HEK293 (cell line): ENCODE data around the gene LFNG.

Source experiments
- CTCF ChIA-PET: fragments of 350-600 bp; formaldehyde crosslinking; extraction: SDS; loops from one replicate; lab custom pipeline; 2021; ENCODE audit warnings: antibody characterized with exemption; lab: Yijun Ruan, JAX
- POLR2A ChIA-PET: fragments of 300-600 bp; formaldehyde crosslinking; extraction: SDS; loops from one replicate; lab custom pipeline; 2020; ENCODE audit warnings: antibody characterized with exemption, inconsistent platforms; lab: Yijun Ruan, JAX
- H3K27ac ChIP-seq: fragments of 200-500 bp; sonication (Bioruptor generic); 2 replicates; pipeline ENCODE4 v1.5.1; 2014; ENCODE audit warnings: low read depth, low read length, control low read depth, inconsistent platforms; ENCODE audit errors: extremely low read depth
- H3K36me3 ChIP-seq, 2 experiments: fragments of 200-500 bp in 1 of 2; sonication (Bioruptor generic) in 1 of 2; 1 replicate in 1 of 2; 2 replicates in 1 of 2; pipeline ENCODE4 v1.5.1; 2014 to 2017; ENCODE audit warnings: inconsistent platforms in 2 of 2, low read length in 2 of 2; ENCODE audit not compliant: control insufficient read depth in 2 of 2, insufficient read depth in 1 of 2
- H3K4me1 ChIP-seq: fragments of 200-500 bp; sonication (Bioruptor generic); 2 replicates; pipeline ENCODE4 v1.5.1; 2014; ENCODE audit warnings: mild to moderate bottlenecking, low read length, inconsistent platforms; ENCODE audit not compliant: control insufficient read depth, insufficient read depth
- H3K4me3 ChIP-seq: 2 replicates; pipeline ENCODE4 v1.5.1; 2011; ENCODE audit warnings: low read depth, mild to moderate bottlenecking, control low read depth, low read length, moderate library complexity
- H3K9me3 ChIP-seq: fragments of 200-500 bp; sonication (Bioruptor generic); 2 replicates; pipeline ENCODE4 v1.5.1; 2014; ENCODE audit warnings: low read depth, low read length, inconsistent platforms; ENCODE audit not compliant: control insufficient read depth, insufficient read depth
- BCL11B ChIP-seq: fragments of 450-650 bp; formaldehyde crosslinking; IDR thresholded peaks from 2 replicates; pipeline ENCODE4 v1.5.1; 2016; ENCODE audit warnings: low read depth, missing biosample characterization, missing genetic modification characterization
- INSM2 ChIP-seq: fragments of 450-650 bp; formaldehyde crosslinking; IDR thresholded peaks from 2 replicates; pipeline ENCODE4 v1.5.1; 2016; ENCODE audit warnings: missing biosample characterization, missing genetic modification characterization
- KLF9 ChIP-seq: fragments of 450-650 bp; formaldehyde crosslinking; IDR thresholded peaks from 2 replicates; pipeline ENCODE4 v1.5.1; 2016; ENCODE audit warnings: missing biosample characterization, missing genetic modification characterization, low read depth
- MEIS1 ChIP-seq: sonication (generic); formaldehyde crosslinking; IDR thresholded peaks from 2 replicates; pipeline ENCODE4 v1.8.1; 2022; ENCODE audit warnings: missing genetic modification reagents, mild to moderate bottlenecking, borderline replicate concordance
- MZF1 ChIP-seq: fragments of 450-650 bp; formaldehyde crosslinking; IDR thresholded peaks from 2 replicates; pipeline ENCODE4 v1.5.1; 2017; ENCODE audit warnings: missing biosample characterization, missing genetic modification characterization, borderline replicate concordance
- PRDM1 ChIP-seq: fragments of 450-650 bp; formaldehyde crosslinking; IDR thresholded peaks from 2 replicates; pipeline ENCODE4; 2016; ENCODE audit warnings: missing biosample characterization, missing genetic modification characterization
- PRDM6 ChIP-seq: fragments of 450-650 bp; formaldehyde crosslinking; IDR thresholded peaks from 2 replicates; pipeline ENCODE4 v1.5.1; 2017; ENCODE audit warnings: missing biosample characterization, missing genetic modification characterization
- REPIN1 ChIP-seq: fragments of 450-650 bp; formaldehyde crosslinking; IDR thresholded peaks from 2 replicates; pipeline ENCODE4 v1.5.1; 2017; ENCODE audit warnings: missing biosample characterization, missing genetic modification characterization, low read depth
- REST ChIP-seq: fragments of 450-650 bp; formaldehyde crosslinking; IDR thresholded peaks from 2 replicates; pipeline ENCODE4 v1.5.1; 2016; ENCODE audit warnings: missing biosample characterization, missing genetic modification characterization
- SCRT1 ChIP-seq: fragments of 450-650 bp; formaldehyde crosslinking; IDR thresholded peaks from 2 replicates; pipeline ENCODE4 v1.5.1; 2016; ENCODE audit warnings: missing biosample characterization, missing genetic modification characterization, borderline replicate concordance
- TCF7L2 ChIP-seq: IDR thresholded peaks from 2 replicates; pipeline ENCODE4 v1.6.1; 2011; ENCODE audit warnings: low read depth, mild to moderate bottlenecking, inconsistent platforms, low read length, moderate library complexity, borderline replicate concordance
- ZNF112 ChIP-seq: fragments of 450-650 bp; formaldehyde crosslinking; IDR thresholded peaks from 2 replicates; pipeline ENCODE4 v1.5.0; 2017; ENCODE audit warnings: missing biosample characterization, missing genetic modification characterization
- ZNF114 ChIP-seq: fragments of 450-650 bp; formaldehyde crosslinking; IDR thresholded peaks from 2 replicates; pipeline ENCODE4 v1.5.0; 2017; ENCODE audit warnings: missing biosample characterization, missing genetic modification characterization
- ZNF140 ChIP-seq: fragments of 450-650 bp; formaldehyde crosslinking; IDR thresholded peaks from 2 replicates; pipeline ENCODE4 v1.5.1; 2016; ENCODE audit warnings: missing biosample characterization, missing genetic modification characterization
- ZNF157 ChIP-seq: fragments of 450-650 bp; formaldehyde crosslinking; IDR thresholded peaks from 2 replicates; pipeline ENCODE4 v1.5.1; 2016; ENCODE audit warnings: missing biosample characterization, missing genetic modification characterization
- ZNF24 ChIP-seq: fragments of 450-650 bp; formaldehyde crosslinking; IDR thresholded peaks from 2 replicates; pipeline ENCODE4 v1.5.1; 2016; ENCODE audit warnings: missing biosample characterization, missing genetic modification characterization
- ZNF350 ChIP-seq: fragments of 450-650 bp; formaldehyde crosslinking; IDR thresholded peaks from 2 replicates; pipeline ENCODE4 v1.5.0; 2017; ENCODE audit warnings: missing biosample characterization, mild to moderate bottlenecking, missing genetic modification characterization
- ZNF426 ChIP-seq: fragments of 450-650 bp; formaldehyde crosslinking; IDR thresholded peaks from 2 replicates; pipeline ENCODE4 v1.5.1; 2017; ENCODE audit warnings: missing biosample characterization, missing genetic modification characterization, mild to moderate bottlenecking, inconsistent platforms, moderate library complexity
- ZNF514 ChIP-seq: fragments of 450-650 bp; formaldehyde crosslinking; IDR thresholded peaks from 2 replicates; pipeline ENCODE4 v1.5.1; 2016; ENCODE audit warnings: missing biosample characterization, missing genetic modification characterization
- ZNF529 ChIP-seq: fragments of 450-650 bp; formaldehyde crosslinking; IDR thresholded peaks from 2 replicates; pipeline ENCODE4 v1.5.1; 2017; ENCODE audit warnings: missing genetic modification characterization, missing biosample characterization; ENCODE audit not compliant: insufficient replicate concordance
- ZNF571 ChIP-seq: fragments of 450-650 bp; formaldehyde crosslinking; IDR thresholded peaks from 2 replicates; pipeline ENCODE4 v1.5.0; 2017; ENCODE audit warnings: missing biosample characterization, missing genetic modification characterization
- ZNF837 ChIP-seq: fragments of 450-650 bp; formaldehyde crosslinking; IDR thresholded peaks from 2 replicates; pipeline ENCODE4 v1.5.1; 2016; ENCODE audit warnings: missing biosample characterization, missing genetic modification characterization

The LFNG gene

GRCh38 chr7:2546776-2547586 is 27.4 kb downstream of the LFNG start:
- H3K36me3 ChIP-seq: peaks cover 46 to 65% of the 10 kb centered on the region in 2 experiments
- ChIA-PET CTCF (interaction anchor here (0.7 kb wide), 1 partner anchor 163 kb away, joined by 3 read pairs; no protein-coding TSS in a partner anchor), POLR2A (no interaction called here)
- H3K4me3 ChIP-seq: no peak overlapping the region
- no peak overlapping the region for H3K27ac ChIP-seq
- TF ChIP-seq ZNF157 (tag by site-specific recombination): no peak
- TF ChIP-seq REST: peak; percentile 73
- H3K4me1 ChIP-seq: no peaks in the 10 kb centered on the region
- no peaks in the 10 kb centered on the region for H3K9me3 ChIP-seq

GRCh38 chr7:2551418-2551817 is 31.8 kb downstream of the LFNG start:
- POLR2A ChIA-PET: interaction anchor here (0.7 kb wide), 1 partner anchor 287 kb away, joined by 4 read pairs; no protein-coding TSS in a partner anchor

More at GRCh38 chr7:2551418-2551817, 31.8 kb downstream of the LFNG start:
- Histone ChIP-seq H3K4me3 (no peak overlapping the region), H3K9me3 (no peaks in the 10 kb centered on the region), H3K4me1 (peaks cover 2% of the 10 kb centered on the region; the same call in 1 of the 2 replicates)
- CTCF ChIA-PET: no interaction called here
- TF ChIP-seq PRDM6 (tag by site-specific recombination): no peak
- TF ChIP-seq REPIN1 (tag by site-specific recombination): no peak
- TF ChIP-seq BCL11B: no peak
- no peak for TF ChIP-seq ZNF529 (tag by site-specific recombination)
- TF ChIP-seq MZF1 (tag by site-specific recombination): no peak
- TF ChIP-seq ZNF350 (tag by site-specific recombination): no peak
- TF ChIP-seq ZNF571 (tag by site-specific recombination): no peak
- TF ChIP-seq TCF7L2: no peak
- TF ChIP-seq ZNF837 (tag by site-specific recombination): no peak
- no peak for TF ChIP-seq ZNF112 (tag by site-specific recombination)
- no peak for TF ChIP-seq ZNF514 (tag by site-specific recombination)
- TF ChIP-seq KLF9 (tag by site-specific recombination): no peak
- TF ChIP-seq ZNF426: no peak
- TF ChIP-seq INSM2: no peak
- no peak for TF ChIP-seq SCRT1
- TF ChIP-seq ZNF24 (tag by site-specific recombination): no peak
- TF ChIP-seq ZNF114 (tag by site-specific recombination): no peak
- TF ChIP-seq ZNF140 (tag by site-specific recombination): no peak
- TF ChIP-seq PRDM1 (tag by site-specific recombination): no peak
- no peak for TF ChIP-seq MEIS1 (CRISPR knock-in tag)
- TF ChIP-seq, all 188 proteins: peak for 0
- no peak overlapping the region for H3K27ac ChIP-seq
- H3K36me3 ChIP-seq: peaks cover 37 to 45% of the 10 kb centered on the region in 2 experiments
